Stimulated activated naive B cell treated with anti-CD40 and anti-IgM and Interleukin-4, amounts not matched to agents 10 μg/mL and 1 μg/mL and 100 μg/mL, for 72 hours (primary cell): Measurements from ENCODE around the gene APOBEC3G.

Experiments
- ATAC-seq, 2 donors: fragments of 150-1000 bp; cut with Tn5 transposase; replicated peaks; 2 replicates each; pipeline ENCODE4 v1.10.0; 2021; ENCODE audit warnings: moderate library complexity in 1 of 2
- DNase-seq: peaks from one replicate; pipeline ENCODE4 v3.0.0; 2021
- H3K27ac Mint-ChIP-seq: one replicate; pipeline ENCODE4 v1.8.0; 2022; ENCODE audit warnings: mild to moderate bottlenecking, mixed read lengths
- H3K27me3 Mint-ChIP-seq, 2 donors: one replicate each; pipeline ENCODE4 v1.8.0; 2022; ENCODE audit warnings: mixed read lengths in 2 of 2
- H3K36me3 Mint-ChIP-seq, 2 donors: one replicate each; pipeline ENCODE4 v1.8.0; 2022; ENCODE audit warnings: mixed read lengths in 2 of 2, mild to moderate bottlenecking in 1 of 2
- H3K4me1 Mint-ChIP-seq, 2 donors: one replicate each; pipeline ENCODE4 v1.8.0; 2022; ENCODE audit warnings: mixed read lengths in 2 of 2, mild to moderate bottlenecking in 1 of 2
- H3K4me3 Mint-ChIP-seq, 2 donors: one replicate each; pipeline ENCODE4 v1.8.0; 2022; ENCODE audit warnings: mild to moderate bottlenecking in 2 of 2, mixed read lengths in 2 of 2, moderate library complexity in 1 of 2
- H3K9me3 Mint-ChIP-seq, 2 donors: one replicate each; pipeline ENCODE4 v1.8.0; 2022; ENCODE audit warnings: mixed read lengths in 2 of 2, mild to moderate bottlenecking in 1 of 2

APOBEC3G gene

GRCh38 chr22:39130892-39131855, 54.1 kb downstream of the APOBEC3G start:
- no peak for ATAC-seq
- H3K4me3 Mint-ChIP-seq, result no peak overlapping the region
- H3K4me1 Mint-ChIP-seq, result peaks cover 6 to 8% of the 10 kb centered on the region in 2 donors
- peaks cover 4 to 11% of the 10 kb centered on the region in 2 donors for H3K36me3 Mint-ChIP-seq
- DNase-seq, result no peak
- no peaks in the 10 kb centered on the region for H3K9me3 Mint-ChIP-seq
- no peak overlapping the region for H3K27ac Mint-ChIP-seq
- no peaks in the 10 kb centered on the region for H3K27me3 Mint-ChIP-seq

- H3K27ac Mint-ChIP-seq, result no peak overlapping the region
- ATAC-seq, result no peak
- no peaks in the 10 kb centered on the region for H3K27me3 Mint-ChIP-seq
- peaks cover 4 to 11% of the 10 kb centered on the region in 2 donors for H3K36me3 Mint-ChIP-seq
- no peak for DNase-seq
- no peaks in the 10 kb centered on the region for H3K9me3 Mint-ChIP-seq
- H3K4me1 Mint-ChIP-seq, result peaks cover 6 to 8% of the 10 kb centered on the region in 2 donors
- H3K4me3 Mint-ChIP-seq, result no peak overlapping the region
Observed at GRCh38 chr22:39132281-39132680, 55.2 kb downstream of the APOBEC3G start.

GRCh38 chr22:39132871-39133524, 55.9 kb downstream of the APOBEC3G start:
- ATAC-seq, result no peak
- no peaks in the 10 kb centered on the region for H3K9me3 Mint-ChIP-seq
- peaks cover 4 to 11% of the 10 kb centered on the region in 2 donors for H3K36me3 Mint-ChIP-seq
- no peak overlapping the region for H3K27ac Mint-ChIP-seq
- no peaks in the 10 kb centered on the region for H3K27me3 Mint-ChIP-seq
- H3K4me3 Mint-ChIP-seq, result no peak overlapping the region
- H3K4me1 Mint-ChIP-seq, result peaks cover 6 to 8% of the 10 kb centered on the region in 2 donors
- DNase-seq, result no peak

- peaks cover 4 to 7% of the 10 kb centered on the region in 2 donors for H3K36me3 Mint-ChIP-seq
- DNase-seq (no peak), ATAC-seq (no peak)
- H3K27ac Mint-ChIP-seq, result peak overlapping the region; percentile 14
- no peaks in the 10 kb centered on the region for H3K27me3 Mint-ChIP-seq
- H3K4me3 Mint-ChIP-seq, result no peak overlapping the region
- peaks cover 1 to 6% of the 10 kb centered on the region in 2 donors for H3K4me1 Mint-ChIP-seq
- no peaks in the 10 kb centered on the region for H3K9me3 Mint-ChIP-seq
Observed at GRCh38 chr22:39133871-39134270, 56.8 kb downstream of the APOBEC3G start.

GRCh38 chr22:39134366-39135091, 57.5 kb downstream of the APOBEC3G start:
- Mint-ChIP-seq H3K27me3 (no peaks in the 10 kb centered on the region), H3K9me3 (no peaks in the 10 kb centered on the region), H3K27ac (no peak overlapping the region), H3K36me3 (peaks cover 4% of the 10 kb centered on the region in 2 donors), H3K4me3 (no peak overlapping the region), H3K4me1 (peaks cover 0 to 6% of the 10 kb centered on the region in 2 donors)
- DNase-seq (no peak), ATAC-seq (no peak)

DNA sequence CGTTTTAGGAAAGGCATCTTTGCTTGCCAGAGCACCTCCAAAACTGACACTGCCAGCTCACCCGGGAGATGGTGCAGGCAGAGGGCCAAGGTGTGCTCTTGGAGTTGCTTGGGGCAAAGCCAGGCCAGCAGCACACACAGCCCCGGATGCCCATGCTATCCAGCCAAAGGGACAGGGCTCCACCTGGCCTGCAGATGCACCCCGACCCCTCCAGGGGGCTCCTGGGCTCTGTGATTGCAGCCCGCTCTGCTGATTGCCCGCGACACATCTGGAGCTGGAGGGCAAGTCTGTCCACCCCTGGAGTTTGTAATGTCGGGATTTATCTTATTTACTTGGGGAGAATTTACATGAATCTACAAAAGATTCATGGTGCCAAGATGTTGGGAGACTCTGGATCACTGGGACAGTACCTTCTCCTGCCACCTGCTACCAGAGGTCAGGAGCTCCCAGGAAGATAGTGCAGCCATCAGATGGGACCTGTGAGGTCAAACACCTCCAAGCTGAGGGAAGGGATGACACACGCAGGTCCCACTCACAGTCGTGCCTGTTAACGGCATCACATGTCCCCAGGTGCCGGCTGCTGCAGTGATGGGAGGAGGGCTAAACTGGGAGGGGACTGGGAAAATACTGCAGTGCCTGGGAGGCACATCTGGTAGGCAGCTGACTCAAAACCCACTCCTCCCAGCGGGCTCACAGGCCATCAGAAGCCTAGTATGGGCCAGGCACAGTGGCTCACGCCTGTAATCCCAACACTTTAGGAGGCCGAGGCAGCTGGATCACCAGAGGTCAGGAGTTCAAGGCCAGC, 58.2 kb downstream of the APOBEC3G start:
- Mint-ChIP-seq H3K27me3 (no peaks in the 10 kb centered on the region), H3K4me3 (no peak overlapping the region), H3K4me1 (peaks cover 0 to 6% of the 10 kb centered on the region in 2 donors), H3K9me3 (no peaks in the 10 kb centered on the region), H3K36me3 (peaks cover 6 to 8% of the 10 kb centered on the region in 2 donors), H3K27ac (no peak overlapping the region)
- DNase-seq (no peak), ATAC-seq (peak; percentile 76 to 84)

DNA sequence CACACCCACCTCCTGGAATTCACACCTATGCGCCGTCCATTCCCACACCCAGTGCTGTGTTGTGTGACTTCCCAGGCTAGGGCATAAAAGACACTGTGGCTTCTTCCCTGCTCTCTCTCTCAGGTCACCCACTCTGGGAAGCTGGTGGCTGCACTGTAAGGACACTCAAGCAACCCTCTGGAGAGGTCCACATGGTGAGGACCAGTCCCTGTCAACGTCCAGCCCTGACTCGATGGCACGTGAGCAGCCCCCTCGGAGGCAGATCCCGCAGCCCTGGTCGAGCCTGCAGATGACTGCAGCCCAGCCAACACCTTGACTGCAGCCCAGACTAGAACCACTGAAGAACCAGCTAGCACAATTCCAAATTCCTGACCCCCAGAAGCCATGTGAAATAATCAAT, 59.2 kb downstream of the APOBEC3G start:
- Mint-ChIP-seq H3K4me1 (peaks cover 0 to 5% of the 10 kb centered on the region in 2 donors), H3K27me3 (no peaks in the 10 kb centered on the region), H3K9me3 (no peaks in the 10 kb centered on the region), H3K4me3 (no peak overlapping the region), H3K36me3 (peaks cover 6 to 8% of the 10 kb centered on the region in 2 donors), H3K27ac (peak overlapping the region; percentile 31)
- DNase-seq, result no peak
- no peak for ATAC-seq
